GM21825 (cell line): Measurements from ENCODE around the gene HYAL2.
"Not testable (repeated sequence)": the region's sequence is repeated elsewhere in the genome, so short reads cannot be mapped to it uniquely, and the experiment has no call there.

Experiments
- ATAC-seq: cut with Tn5 transposase; IDR thresholded peaks from one replicate; pipeline ENCODE4 v1.9.1; 2021; ENCODE audit warnings: mild to moderate bottlenecking, moderate library complexity; ENCODE audit not compliant: unreplicated experiment

The HYAL2 gene

GRCh38 chr3:50314816-50315215 is 7.7 kb downstream of the HYAL2 start:
- no peak for ATAC-seq

GRCh38 chr3:50314342-50314741 is 8.2 kb downstream of the HYAL2 start:
- no peak for ATAC-seq

DNA sequence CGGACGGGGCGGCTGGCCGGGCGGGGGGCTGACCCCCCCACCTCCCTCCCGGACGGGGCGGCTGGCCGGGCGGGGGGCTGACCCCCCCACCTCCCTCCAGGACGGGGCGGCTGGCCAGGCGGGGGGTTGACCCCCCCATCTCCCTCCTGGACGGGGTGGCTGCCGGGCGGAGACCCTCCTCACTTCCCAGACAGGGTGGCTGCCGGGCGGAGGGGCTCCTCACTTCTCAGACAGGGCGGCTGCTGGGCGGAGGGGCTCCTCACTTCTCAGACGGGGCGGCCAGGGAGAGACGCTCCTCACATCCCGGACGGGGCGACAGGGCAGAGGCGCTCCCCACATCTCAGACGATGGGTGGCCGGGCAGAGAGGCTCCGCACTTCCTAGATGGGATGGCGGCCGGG is 10.5 kb downstream of the HYAL2 start:
- not testable (repeated sequence) for ATAC-seq

- no peak for ATAC-seq
These were observed 17.9 kb downstream of the HYAL2 start for GRCh38 chr3:50304601-50305000.

DNA sequence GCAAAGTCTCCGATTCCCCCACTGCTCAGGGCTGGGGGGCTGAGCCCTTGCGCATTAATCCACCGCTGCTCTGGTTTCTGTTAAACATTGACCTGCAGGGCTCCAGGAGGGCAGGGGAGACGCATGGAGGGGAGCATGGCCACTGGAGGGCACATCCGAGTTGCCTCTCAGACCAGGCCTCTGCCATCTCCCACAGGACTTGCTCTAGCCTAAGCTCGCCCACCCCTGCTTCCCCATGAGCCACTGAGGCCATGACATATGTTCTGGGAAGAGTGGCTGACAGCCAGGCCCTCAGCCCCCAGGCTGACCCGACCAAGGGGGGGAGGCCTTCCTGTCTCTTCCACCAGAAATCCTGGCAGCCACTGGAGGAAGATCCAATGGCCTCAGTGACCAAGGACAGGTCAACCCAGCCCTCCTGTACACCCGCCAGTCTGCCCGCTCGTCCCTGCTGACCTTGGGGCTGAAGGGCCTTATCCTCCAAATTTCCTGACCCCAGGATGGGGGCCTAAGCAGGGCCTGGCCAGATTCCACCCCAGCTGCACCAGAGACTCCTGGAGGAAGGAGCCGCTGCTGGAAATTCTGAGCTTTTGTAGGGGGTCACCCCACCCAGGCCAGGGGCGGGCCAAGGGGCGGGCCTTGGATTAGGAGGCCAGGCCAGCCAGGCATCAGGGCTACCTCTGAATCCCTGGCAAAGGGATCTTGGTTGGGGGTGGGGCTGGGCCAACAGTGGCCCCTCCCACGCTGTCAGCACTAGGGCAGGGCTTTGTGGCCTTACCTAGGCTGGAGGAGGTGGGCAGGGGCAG is 19.3 kb downstream of the HYAL2 start, which contains the start of gene HYAL1:
TSS of gene HYAL1 (minus strand) at position 562 of the 803 bp plus-strand sequence. CDS start 618 bp downstream, outside the sequence.
- no peak for ATAC-seq

GRCh38 chr3:50302095-50303012 is 20.2 kb downstream of the HYAL2 start:
- ATAC-seq = no peak

DNA sequence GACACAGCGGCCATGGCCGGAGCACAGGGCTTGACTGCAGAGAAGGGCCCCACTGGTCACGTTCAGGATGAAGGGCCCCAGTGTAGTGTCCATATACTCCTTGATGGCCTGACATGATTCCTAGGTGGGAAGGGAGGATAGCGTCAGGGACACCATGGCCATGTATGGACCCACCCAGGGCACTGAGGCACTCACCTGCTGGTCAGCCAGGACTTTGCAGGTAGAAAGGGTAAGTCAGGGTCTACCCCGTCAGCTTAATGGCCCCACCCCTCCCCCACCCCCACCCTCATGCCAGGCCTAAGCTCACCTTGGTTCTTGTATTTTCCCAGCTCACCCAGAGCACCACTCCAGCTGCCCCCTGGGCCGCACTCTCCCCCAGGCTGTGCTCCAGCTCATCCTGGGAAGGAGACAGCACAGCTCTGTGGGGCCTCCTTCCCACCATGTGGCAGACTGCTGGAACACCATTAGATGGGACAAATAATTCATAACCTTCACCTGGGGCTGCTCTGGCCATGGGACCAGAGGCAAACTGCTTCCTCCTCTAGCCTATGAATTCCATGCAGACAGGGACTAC is 21.8 kb downstream of the HYAL2 start:
- ATAC-seq = no peak

DNA sequence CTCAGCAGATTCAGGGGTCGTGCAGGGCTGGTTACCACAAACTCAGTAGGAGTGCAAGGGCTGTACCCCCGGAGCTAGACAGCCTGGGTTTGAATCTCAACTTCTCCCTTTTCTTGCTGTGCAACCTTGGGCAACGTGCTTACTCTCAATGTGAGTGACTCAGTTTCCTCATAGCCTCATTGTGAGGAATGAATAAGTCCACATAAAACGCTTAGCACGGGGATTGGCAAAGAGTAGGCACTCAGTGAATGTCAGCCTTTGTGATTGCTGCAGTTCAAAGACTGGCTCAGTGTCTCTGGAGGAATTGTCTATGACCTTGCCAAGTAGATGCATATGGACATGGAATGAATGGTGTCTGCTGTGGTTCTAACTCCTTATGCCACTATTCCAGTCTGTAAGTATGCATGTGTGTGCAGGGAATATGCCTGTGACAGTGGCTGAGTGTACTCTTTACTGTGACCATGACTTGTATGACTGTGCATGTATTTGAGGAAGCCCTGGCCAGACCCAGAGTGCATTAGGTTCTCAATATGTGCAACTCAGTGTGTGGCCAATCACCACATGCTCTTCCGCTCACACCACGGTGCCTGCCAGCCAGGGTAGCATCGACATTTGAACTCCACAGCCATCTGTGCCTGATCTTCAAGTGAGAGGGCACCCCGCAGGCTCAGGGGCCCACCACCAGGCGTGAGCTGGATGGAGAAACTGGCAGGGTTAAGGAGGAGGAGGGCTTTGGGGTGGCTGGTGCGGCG is 22.4 kb downstream of the HYAL2 start:
- ATAC-seq = no peak

GRCh38 chr3:50299638-50299928 is 23.0 kb downstream of the HYAL2 start:
- no peak for ATAC-seq

DNA sequence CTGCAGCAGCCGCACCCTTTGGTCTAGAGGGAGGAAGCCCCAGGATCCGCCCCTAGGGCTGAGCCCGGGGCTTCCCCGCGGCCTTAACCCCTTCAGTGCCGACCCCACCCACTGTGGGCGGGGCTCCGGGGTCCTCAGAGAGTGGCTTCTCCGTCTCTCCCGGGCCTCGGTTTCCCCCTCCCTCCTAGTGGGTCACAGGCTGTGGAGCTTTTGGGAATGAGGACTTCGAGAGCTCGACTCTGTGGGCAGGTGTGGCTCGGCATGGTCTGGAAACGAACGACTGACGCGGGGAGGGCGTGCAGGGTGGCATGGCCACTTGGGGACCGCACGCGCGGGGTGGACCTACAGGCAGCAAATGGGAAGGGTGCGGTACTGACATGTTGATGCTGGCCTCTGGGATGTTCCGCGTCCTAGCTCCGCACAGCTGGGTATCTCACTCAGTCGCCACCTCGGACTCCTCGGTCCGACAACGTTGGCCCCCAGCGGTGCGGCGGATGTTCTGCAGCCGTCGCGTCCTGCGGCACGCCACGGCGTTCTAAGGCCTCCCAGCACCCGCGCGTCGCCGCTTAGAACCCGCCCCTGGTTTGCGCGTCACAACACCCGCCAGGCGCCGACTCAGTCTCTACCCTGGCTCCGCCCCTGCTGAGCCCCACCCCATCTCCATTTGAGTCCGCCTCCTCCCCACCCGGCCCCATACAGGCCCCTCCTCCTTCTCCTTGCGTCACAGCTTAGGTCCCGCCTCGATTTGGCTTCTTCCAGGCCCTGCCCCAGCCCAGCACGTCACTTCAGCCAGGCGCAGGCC is 23.5 kb downstream of the HYAL2 start, which contains the start of the genes HYAL3 and NAA80:
TSS of gene HYAL3 (minus strand) at position 570 of the 802 bp plus-strand sequence. CDS start 3,803 bp downstream, outside the sequence.
TSS of gene NAA80 (minus strand) at position 570 of the 802 bp plus-strand sequence. CDS start 1,942 bp downstream, outside the sequence.
- ATAC-seq = peak; percentile 82

GRCh38 chr3:50297896-50298725 is 24.4 kb downstream of the HYAL2 start:
- no peak for ATAC-seq

DNA sequence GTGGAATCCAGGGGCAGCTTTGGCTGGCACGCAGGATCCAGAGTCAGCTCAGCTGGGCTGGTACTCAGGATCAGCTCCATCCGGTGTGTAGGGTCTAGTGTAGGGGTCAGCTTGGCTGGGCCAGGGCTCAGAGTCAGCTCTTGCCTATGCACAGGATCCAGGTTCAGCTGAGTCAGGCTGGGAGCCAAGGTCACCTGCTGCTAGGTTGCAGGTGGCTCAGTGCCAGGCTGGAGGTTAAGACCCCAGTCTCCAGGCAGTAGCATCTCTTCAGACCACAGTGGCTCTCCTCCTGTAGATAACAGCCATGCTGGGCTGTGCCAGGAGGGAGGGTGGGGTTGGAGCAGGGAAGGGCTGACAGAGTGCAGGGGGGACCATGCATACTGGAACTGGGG is 25.2 kb downstream of the HYAL2 start:
- no peak for ATAC-seq

- ATAC-seq = no peak
These were observed 25.7 kb downstream of the HYAL2 start for GRCh38 chr3:50296721-50297383.

DNA sequence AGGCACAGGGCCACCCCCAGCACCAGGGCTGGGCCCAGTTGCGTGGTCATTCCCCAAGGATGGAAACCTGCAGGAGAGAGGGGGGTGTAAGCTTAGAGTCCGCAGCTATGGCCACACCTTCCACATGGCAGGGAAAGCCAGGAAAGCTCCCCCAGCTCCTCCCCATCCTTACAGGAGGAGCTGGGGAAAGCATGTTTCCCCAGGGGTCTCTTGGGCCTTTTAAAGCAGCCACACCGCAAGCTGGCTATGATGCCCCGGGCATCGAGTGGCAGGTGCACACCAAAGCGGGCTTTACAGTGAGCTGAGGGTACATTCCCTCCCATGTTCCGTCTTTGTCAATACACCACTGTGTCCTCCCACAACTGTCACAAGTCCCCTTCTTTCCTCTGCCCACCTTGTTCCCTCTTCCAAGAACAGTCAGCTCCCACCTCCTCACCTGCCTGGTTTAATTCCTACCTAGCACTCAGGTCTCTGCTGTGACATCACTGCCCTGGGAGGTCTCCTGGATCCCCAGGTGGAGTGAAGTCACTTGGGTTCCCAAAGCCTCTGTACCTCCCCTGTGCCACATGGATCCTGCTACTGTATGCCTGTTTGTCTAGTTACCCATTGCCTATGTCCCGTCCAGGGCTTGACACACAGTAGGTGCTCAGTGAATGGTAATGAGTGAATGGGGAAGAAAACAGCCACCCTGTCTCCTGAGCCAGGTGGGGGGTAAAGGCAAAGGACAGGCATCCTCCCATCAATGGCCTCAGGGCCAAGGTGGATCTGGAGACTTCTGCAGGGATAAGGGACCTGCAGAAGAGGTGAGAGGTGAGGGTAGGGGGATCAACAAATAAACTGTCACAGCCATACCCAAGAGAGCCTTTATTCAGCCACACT is 26.8 kb downstream of the HYAL2 start:
- ATAC-seq = no peak

- no peak for ATAC-seq
These were observed 27.8 kb downstream of the HYAL2 start for GRCh38 chr3:50294492-50295403.

DNA sequence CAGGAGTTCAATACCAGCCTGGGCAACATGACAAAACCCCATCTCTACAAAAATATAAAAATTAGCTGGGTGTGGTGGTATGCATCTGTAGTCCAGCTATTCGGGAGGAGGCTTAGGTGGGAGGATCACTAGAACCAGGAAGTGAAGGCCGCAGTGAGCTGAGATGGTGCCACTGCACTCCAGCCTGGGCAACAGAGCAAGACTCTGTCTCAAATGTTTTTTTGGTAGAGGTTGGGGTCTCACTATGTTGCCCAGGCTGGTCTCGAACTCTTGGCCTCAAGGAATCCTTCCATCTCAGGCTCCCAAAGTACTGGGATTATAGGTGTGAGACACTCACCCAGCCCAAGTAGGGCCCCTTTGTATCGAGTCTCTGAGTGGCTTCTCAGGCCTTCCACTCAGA is 28.5 kb downstream of the HYAL2 start:
- ATAC-seq = no peak
